ENCODE data around the gene MRTO4. TPM values are rescaled to one million over a fixed set of nuclear protein-coding genes. Genes with fewer than 3 reads are reported as not detected.

MRTO4 gene
- total RNA-seq, 1 donor from 2014 or later = 16.4 TPM

DNA sequence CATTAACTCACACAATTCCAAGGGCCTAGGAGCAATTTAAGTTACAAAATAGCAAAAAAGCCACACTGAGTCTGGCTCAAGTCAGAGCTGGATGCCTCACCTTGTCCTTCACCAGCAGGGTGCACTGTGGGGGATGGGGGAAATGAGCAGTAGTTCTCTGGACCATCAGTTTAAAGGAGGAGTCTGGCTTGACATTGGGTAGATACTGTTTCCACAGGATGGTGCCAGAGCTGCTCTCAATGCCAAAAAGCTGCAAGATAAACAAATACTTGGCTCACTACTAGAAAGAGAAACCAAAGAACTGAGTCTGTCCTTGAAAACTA, 19.1 kb upstream of the MRTO4 start:
- no peaks in the 10 kb centered on the region for H3K9me3 ChIP-seq
- H3K27me3 ChIP-seq (ENCODE audit: low read depth) = no peaks in the 10 kb centered on the region
- no peak overlapping the region for H3K27ac ChIP-seq
- DNase-seq = no peak
- TF ChIP-seq, protein P1, sequence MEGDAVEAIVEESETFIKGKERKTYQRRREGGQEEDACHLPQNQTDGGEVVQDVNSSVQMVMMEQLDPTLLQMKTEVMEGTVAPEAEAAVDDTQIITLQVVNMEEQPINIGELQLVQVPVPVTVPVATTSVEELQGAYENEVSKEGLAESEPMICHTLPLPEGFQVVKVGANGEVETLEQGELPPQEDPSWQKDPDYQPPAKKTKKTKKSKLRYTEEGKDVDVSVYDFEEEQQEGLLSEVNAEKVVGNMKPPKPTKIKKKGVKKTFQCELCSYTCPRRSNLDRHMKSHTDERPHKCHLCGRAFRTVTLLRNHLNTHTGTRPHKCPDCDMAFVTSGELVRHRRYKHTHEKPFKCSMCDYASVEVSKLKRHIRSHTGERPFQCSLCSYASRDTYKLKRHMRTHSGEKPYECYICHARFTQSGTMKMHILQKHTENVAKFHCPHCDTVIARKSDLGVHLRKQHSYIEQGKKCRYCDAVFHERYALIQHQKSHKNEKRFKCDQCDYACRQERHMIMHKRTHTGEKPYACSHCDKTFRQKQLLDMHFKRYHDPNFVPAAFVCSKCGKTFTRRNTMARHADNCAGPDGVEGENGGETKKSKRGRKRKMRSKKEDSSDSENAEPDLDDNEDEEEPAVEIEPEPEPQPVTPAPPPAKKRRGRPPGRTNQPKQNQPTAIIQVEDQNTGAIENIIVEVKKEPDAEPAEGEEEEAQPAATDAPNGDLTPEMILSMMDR (IDR thresholded peaks at IDR 0.05) = peak; percentile 7
- no peak overlapping the region for H3K4me3 ChIP-seq
- peaks cover 100% of the 10 kb centered on the region for H3K36me3 ChIP-seq
- H3K4me1 ChIP-seq = peaks cover 17% of the 10 kb centered on the region
- intact Hi-C loops (cut with DNase I) = no loop called here
- ATAC-seq = peak in 1 of 2 donors; percentile 48

GRCh38 chr1:19234224-19234623, 17.4 kb upstream of the MRTO4 start:
- no peak overlapping the region for H3K4me3 ChIP-seq

GRCh38 chr1:19239876-19240275, 11.7 kb upstream of the MRTO4 start:
- no peak overlapping the region for H3K4me3 ChIP-seq
- no peak for DNase-seq
- intact Hi-C loops (cut with DNase I) = no loop called here
- H3K27ac ChIP-seq = no peak overlapping the region
- H3K4me1 ChIP-seq = no peaks in the 10 kb centered on the region
- H3K9me3 ChIP-seq = no peaks in the 10 kb centered on the region
- no peaks in the 10 kb centered on the region for H3K27me3 ChIP-seq (ENCODE audit: low read depth)
- peak; percentile 25 to 43 for ATAC-seq
- H3K36me3 ChIP-seq = peaks cover 100% of the 10 kb centered on the region
- TF ChIP-seq, protein P1 (IDR thresholded peaks at IDR 0.05) = no peak

More at GRCh38 chr1:19234224-19234623, 17.4 kb upstream of the MRTO4 start:
- Histone ChIP-seq H3K27ac (no peak overlapping the region), H3K4me1 (peaks cover 17% of the 10 kb centered on the region), H3K27me3 (ENCODE audit: low read depth) (no peaks in the 10 kb centered on the region), H3K36me3 (peaks cover 100% of the 10 kb centered on the region), H3K9me3 (no peaks in the 10 kb centered on the region)
- TF ChIP-seq, protein P1 (IDR thresholded peaks at IDR 0.05) = no peak
- DNase-seq (no peak), ATAC-seq (no peak)
- intact Hi-C loops (cut with DNase I) = no loop called here

DNA sequence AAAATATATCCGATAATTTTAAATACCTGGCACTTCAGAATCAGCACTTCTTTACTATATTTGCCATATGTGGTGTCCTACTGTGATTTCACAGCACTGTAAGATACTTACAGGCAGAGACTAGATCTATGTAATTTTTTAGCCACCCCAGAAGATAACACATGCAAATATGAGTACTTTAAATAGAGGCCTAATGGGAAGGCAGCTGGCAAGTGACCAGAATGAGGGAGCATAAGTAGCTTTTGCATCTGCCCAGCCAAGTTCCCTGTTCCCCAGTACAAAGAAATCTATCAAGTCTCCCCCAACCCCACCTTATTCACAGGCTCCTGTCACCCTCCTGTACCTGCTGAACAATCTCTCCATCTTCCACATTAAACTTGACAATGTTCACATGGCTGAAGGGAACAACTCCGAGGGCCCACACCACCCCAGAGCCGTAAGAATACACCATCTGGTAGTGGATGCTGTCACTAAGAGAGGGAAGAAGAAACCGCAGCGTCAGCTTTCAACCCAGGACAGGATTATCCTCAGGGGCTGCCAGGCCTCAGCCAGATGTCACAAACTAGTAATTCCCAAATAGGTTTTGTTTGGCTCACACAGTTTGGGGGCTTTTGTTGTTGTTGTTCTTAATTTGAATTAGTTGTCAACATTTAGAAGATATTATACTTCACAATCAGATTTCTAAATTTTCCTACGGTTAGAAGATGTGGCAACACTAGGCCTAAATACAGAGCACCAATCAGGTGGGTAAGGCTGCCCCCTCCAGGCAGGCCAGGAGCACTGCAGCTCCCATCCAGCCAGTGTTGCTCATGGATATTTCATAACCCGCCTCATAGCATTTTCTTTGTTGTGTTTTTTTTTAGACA, 10.7 kb upstream of the MRTO4 start:
- TF ChIP-seq, protein P1 (IDR thresholded peaks at IDR 0.05) = peak; percentile 97
- Histone ChIP-seq H3K27me3 (ENCODE audit: low read depth) (no peaks in the 10 kb centered on the region), H3K9me3 (no peaks in the 10 kb centered on the region), H3K4me3 (no peak overlapping the region), H3K36me3 (peaks cover 94% of the 10 kb centered on the region), H3K4me1 (no peaks in the 10 kb centered on the region), H3K27ac (no peak overlapping the region)
- DNase-seq = peak; percentile 68
- peak; percentile 93 to 96 for ATAC-seq
- intact Hi-C loops (cut with DNase I) = no loop called here

DNA sequence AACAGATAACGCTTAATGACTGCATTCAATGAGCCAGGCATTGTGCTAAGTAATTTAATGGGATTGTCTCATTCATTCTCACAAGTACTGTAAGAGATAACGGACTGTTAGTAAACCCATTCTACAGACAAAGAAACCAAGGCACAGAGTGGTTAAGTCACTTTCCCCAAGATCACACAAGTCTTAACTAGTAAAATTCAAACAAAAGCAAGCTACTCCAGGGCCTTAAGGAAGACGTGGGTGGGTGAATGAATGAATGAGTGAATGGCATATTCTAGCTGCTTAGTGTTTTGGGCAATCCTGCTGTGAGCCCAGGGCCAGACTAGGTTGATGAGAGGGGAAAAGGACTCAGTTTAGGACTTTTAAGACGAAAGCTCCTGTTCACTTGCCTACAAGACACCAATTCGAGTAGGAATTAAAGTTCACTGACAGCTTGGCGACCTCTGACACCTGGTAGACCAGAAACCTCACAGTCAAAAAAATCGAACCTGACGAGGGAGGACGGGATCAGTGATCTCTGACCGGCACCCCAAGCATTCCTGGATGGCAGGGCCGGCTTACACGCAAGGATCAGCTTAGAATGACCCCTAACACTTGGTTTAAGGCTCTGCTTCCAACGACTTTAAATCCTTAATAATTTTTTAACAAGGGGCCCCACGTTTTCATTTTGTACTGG, 838 bp upstream of the MRTO4 start:
- Histone ChIP-seq H3K9me3 (no peaks in the 10 kb centered on the region), H3K36me3 (peaks cover 8% of the 10 kb centered on the region), H3K27ac (peak overlapping the region; percentile 98), H3K4me1 (peaks cover 46% of the 10 kb centered on the region), H3K27me3 (ENCODE audit: low read depth) (no peaks in the 10 kb centered on the region), H3K4me3 (peak overlapping the region; percentile 96)
- ATAC-seq = no peak
- intact Hi-C loops (cut with DNase I) = no loop called here
- TF ChIP-seq, protein P1 (IDR thresholded peaks at IDR 0.05) = no peak
- DNase-seq = no peak
